Bronchial epithelial cell (primary cell): Measurements from ENCODE around the gene PRG2. TPM values are rescaled to one million over a fixed set of nuclear protein-coding genes. Genes with fewer than 3 reads are reported as not detected.

Experiments
- DNase-seq: peaks from one replicate; pipeline ENCODE4 v3.0.0-alpha.2; 2010; ENCODE audit warnings: low read depth
- FAIRE-seq: peaks from 2 replicates; lab custom pipeline; 2011; peaks lifted over from hg19 to GRCh38; lab: Jason Lieb, UNC
- H3K27me3 ChIP-seq: 2 replicates; pipeline ENCODE4 v1.5.1; 2011; ENCODE audit warnings: low read length; ENCODE audit not compliant: control insufficient read depth, insufficient read depth
- H3K36me3 ChIP-seq: 2 replicates; pipeline ENCODE4 v1.5.1; 2011; ENCODE audit warnings: low read length; ENCODE audit not compliant: control insufficient read depth, insufficient read depth
- H3K4me3 ChIP-seq: 2 replicates; pipeline ENCODE4 v1.5.1; 2011; ENCODE audit warnings: mild to moderate bottlenecking, low read depth, low read length, control low read depth
- total RNA-seq: library from RNA; depleted of rRNA; stranded (reverse); fragments of >200 nt; gene quantifications from 2 replicates; pipeline ENCODE4 v1.2.1, GENCODE V29; 2014
- TF ChIP-seq, protein P1 (sequence below): IDR thresholded peaks from 2 replicates; pipeline ENCODE4 v1.5.1; 2011; ENCODE audit warnings: mild to moderate bottlenecking, moderate library complexity, low read length, control low read depth, inconsistent platforms; ENCODE audit not compliant: insufficient read depth, severe bottlenecking

Gene PRG2
- total RNA-seq, 1 donor from 2014 or later, result under 0.01 TPM

DNA sequence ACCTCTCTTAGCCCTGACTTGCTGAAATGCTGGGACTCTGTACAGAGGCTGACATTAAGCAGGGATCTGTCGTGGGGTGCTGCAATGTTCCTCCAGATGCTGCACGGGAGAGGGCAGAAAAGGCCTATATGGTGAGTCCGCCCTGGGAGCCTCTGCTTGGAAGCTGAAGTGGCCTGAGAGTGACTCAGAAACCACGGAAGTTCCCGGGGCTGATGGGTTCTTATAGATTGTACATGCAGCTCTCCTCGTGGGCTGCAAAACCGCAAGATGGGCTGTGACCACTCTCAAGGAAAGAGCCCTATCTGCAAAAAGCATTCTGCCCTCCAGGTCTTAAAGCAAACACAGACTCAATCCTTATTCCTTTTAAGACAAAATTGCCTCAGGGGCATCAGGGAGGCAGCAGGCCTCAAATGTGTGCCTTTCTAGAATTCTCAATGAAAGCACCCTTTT, 42.3 kb upstream of the PRG2 start:
- DNase-seq (peak; percentile 57), FAIRE-seq (no peak)
- H3K4me3 ChIP-seq, result no peak overlapping the region
- no peaks in the 10 kb centered on the region for H3K36me3 ChIP-seq
- TF ChIP-seq, protein P1, sequence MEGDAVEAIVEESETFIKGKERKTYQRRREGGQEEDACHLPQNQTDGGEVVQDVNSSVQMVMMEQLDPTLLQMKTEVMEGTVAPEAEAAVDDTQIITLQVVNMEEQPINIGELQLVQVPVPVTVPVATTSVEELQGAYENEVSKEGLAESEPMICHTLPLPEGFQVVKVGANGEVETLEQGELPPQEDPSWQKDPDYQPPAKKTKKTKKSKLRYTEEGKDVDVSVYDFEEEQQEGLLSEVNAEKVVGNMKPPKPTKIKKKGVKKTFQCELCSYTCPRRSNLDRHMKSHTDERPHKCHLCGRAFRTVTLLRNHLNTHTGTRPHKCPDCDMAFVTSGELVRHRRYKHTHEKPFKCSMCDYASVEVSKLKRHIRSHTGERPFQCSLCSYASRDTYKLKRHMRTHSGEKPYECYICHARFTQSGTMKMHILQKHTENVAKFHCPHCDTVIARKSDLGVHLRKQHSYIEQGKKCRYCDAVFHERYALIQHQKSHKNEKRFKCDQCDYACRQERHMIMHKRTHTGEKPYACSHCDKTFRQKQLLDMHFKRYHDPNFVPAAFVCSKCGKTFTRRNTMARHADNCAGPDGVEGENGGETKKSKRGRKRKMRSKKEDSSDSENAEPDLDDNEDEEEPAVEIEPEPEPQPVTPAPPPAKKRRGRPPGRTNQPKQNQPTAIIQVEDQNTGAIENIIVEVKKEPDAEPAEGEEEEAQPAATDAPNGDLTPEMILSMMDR, result no peak
- H3K27me3 ChIP-seq, result peaks cover 4% of the 10 kb centered on the region

DNA sequence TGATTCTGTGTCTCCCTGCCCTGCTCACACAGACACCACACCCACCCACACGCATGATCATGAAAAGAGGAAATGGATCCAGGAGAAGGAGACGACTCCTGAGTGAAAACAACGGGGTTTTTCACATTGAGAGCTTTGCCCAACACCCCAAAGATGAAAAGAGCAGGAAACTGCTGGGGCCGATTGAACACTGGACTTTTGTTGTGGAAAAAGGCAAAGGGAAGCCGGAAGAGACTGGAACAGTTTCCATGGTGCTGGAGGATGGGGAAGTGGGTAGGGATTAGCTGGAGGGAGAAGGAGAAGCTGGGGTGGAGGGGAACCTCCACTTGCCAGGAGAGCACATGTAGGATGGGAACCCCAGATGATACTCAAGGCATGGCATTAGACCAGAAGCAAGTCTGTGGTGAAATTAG, 41.7 kb upstream of the PRG2 start:
- FAIRE-seq (no peak), DNase-seq (no peak)
- no peaks in the 10 kb centered on the region for H3K36me3 ChIP-seq
- no peak overlapping the region for H3K4me3 ChIP-seq
- H3K27me3 ChIP-seq, result peaks cover 4% of the 10 kb centered on the region
- TF ChIP-seq, protein P1, result no peak

DNA sequence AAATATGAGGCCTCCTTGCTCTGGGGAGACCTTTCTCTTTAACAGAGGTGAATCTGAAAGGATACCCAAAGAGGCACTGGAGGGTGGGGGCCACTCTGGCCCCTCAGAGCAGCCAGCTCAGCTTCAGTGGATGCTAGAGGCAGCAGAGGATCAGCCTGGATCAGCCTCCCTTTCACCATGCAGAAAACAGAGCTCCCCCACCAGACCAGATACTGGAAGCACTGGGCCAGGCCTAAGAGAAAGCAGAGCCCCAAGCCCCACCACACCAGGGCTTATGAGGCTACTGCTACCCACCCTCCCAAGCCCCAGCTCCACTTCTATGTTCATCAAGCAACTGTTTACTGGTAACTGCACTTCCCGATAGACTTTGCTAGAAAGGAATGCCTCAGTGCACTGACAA, 40.5 kb upstream of the PRG2 start:
- TF ChIP-seq, protein P1, result no peak
- Histone ChIP-seq H3K4me3 (no peak overlapping the region), H3K27me3 (peaks cover 4% of the 10 kb centered on the region), H3K36me3 (no peaks in the 10 kb centered on the region)
- no peak for DNase-seq
- FAIRE-seq, result no peak

DNA sequence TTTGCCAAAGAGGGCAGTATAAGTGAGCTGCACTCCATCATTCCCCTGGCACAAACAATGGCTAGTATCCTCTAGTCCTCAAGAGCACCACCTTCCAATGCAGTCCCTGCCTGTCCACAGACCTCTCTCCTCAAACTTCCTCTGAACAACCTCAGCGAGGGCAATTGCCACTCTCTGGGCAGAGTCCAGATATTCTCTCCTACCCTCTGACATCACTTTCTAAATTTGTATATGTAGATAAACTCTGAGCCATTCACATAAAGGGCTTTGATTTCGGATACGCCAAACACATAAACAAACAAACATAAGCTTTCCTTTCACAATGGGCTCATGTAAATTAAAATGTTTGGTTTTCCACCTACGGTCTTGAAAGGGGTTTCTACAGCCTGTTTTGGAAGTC, 39.5 kb upstream of the PRG2 start:
- DNase-seq, result no peak
- no peak for FAIRE-seq
- TF ChIP-seq, protein P1, result no peak
- Histone ChIP-seq H3K36me3 (no peaks in the 10 kb centered on the region), H3K27me3 (peaks cover 4% of the 10 kb centered on the region), H3K4me3 (no peak overlapping the region)

DNA sequence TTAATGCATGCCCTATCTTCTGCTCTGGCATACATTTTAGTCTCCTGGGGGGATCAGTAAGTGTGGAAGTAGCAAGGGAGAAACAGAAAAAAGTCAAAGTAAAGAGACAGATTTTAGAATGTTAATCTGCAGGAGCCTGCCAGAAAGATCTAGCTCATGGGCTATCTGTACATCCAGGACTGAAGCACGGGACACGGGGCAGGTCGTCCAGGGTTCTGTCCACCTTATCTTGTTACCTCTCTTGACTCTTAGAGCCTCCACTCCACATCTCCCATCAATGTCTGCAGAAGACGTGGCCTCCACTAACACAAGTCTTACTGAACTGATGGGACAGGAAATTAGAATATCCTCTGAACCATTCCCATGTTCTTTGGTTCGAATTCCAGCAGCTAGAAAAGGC, 38.2 kb upstream of the PRG2 start:
- TF ChIP-seq, protein P1, result no peak
- H3K36me3 ChIP-seq, result no peaks in the 10 kb centered on the region
- H3K4me3 ChIP-seq, result no peak overlapping the region
- H3K27me3 ChIP-seq, result peaks cover 4% of the 10 kb centered on the region
- no peak for FAIRE-seq
- DNase-seq, result no peak

DNA sequence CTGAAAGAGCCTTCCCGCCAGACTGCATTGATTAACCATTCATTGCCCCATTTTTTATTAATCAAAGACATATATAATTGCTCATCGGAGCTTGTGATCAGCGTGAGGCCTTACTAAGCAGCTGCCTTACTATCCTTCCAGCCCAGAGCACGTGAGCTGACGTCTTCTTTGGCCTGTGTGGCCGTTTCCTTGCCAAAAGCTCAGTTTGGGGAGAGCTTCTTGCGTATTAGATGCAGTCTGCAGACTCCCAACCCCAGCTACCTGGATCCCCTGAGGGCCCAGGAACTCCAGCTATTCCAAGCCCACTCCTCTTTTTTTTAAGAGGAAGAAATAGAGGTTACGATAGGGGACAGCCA, 37.3 kb upstream of the PRG2 start:
- peaks cover 4% of the 10 kb centered on the region for H3K27me3 ChIP-seq
- TF ChIP-seq, protein P1, result no peak
- no peak overlapping the region for H3K4me3 ChIP-seq
- FAIRE-seq (no peak), DNase-seq (peak; percentile 51)
- H3K36me3 ChIP-seq, result no peaks in the 10 kb centered on the region
